BJ (cell line): ENCODE results near the gene KCNK13. TPM values are rescaled to one million over a fixed set of nuclear protein-coding genes. Genes with fewer than 3 reads are reported as not detected.

Source experiments
- CTCF ChIA-PET: fragments of 350-600 bp; formaldehyde crosslinking; extraction: SDS; loops from one replicate; lab custom pipeline; 2021; ENCODE audit warnings: antibody characterized with exemption, inconsistent platforms; lab: Yijun Ruan, JAX
- POLR2A ChIA-PET: fragments of 300-600 bp; sonication (Branson Sonifier 250); formaldehyde crosslinking; extraction: SDS; loops from one replicate; lab custom pipeline; 2021; ENCODE audit warnings: antibody characterized with exemption; lab: Charles Lee
- DNase-seq: peaks from one replicate; pipeline ENCODE4 v3.0.0-alpha.2; 2011; ENCODE audit warnings: low read depth
- H3K27me3 ChIP-seq: 2 replicates; pipeline ENCODE4 v1.6.0; 2011; ENCODE audit warnings: low read length; ENCODE audit not compliant: control insufficient read depth, insufficient read depth
- H3K36me3 ChIP-seq: 2 replicates; pipeline ENCODE4 v1.5.1; 2011; ENCODE audit warnings: low read length; ENCODE audit not compliant: control insufficient read depth, insufficient read depth
- H3K4me3 ChIP-seq: 2 replicates; pipeline ENCODE4 v1.5.1; 2011; ENCODE audit warnings: low read depth, mild to moderate bottlenecking, control low read depth, low read length
- polyA plus RNA-seq: library from polyadenylated mRNA; depleted of rRNA; stranded (reverse); fragments of >200 nt; gene quantifications from 2 replicates; pipeline ENCODE4 v1.2.3, GENCODE V29; 2011
- TF ChIP-seq, protein P1 (sequence below): IDR thresholded peaks from 2 replicates; pipeline ENCODE4 v1.5.1; 2011; ENCODE audit warnings: low read depth, mild to moderate bottlenecking, control low read depth, inconsistent platforms, low read length, moderate library complexity; ENCODE audit not compliant: insufficient read depth

Gene KCNK13
- polyA plus RNA-seq, 1 experiment: not detected

DNA sequence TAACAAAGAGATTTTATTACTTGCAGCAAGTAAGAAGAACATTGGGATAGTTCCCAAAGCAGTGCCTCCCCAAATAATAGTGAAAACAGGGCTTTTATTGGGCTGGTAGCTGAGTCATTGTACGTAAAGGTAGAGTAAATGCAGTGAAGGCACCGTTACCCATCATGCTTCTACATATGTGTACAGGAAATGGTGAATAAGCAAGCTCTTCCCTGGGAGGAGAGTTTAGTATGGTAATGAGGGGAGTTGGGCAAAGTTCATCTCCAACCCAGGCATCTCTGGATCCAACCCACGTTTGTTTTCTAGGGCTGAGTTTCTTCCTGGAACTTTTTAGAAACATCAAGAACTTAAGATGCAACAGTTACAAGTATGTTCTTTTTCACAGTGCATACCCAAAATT is 56.2 kb downstream of the KCNK13 start:
- Histone ChIP-seq H3K36me3 (no peaks in the 10 kb centered on the region), H3K4me3 (no peak overlapping the region), H3K27me3 (no peaks in the 10 kb centered on the region)
- no peak for DNase-seq
- TF ChIP-seq, protein P1, sequence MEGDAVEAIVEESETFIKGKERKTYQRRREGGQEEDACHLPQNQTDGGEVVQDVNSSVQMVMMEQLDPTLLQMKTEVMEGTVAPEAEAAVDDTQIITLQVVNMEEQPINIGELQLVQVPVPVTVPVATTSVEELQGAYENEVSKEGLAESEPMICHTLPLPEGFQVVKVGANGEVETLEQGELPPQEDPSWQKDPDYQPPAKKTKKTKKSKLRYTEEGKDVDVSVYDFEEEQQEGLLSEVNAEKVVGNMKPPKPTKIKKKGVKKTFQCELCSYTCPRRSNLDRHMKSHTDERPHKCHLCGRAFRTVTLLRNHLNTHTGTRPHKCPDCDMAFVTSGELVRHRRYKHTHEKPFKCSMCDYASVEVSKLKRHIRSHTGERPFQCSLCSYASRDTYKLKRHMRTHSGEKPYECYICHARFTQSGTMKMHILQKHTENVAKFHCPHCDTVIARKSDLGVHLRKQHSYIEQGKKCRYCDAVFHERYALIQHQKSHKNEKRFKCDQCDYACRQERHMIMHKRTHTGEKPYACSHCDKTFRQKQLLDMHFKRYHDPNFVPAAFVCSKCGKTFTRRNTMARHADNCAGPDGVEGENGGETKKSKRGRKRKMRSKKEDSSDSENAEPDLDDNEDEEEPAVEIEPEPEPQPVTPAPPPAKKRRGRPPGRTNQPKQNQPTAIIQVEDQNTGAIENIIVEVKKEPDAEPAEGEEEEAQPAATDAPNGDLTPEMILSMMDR: no peak
- ChIA-PET POLR2A (no interaction called here), CTCF (no interaction called here)

DNA sequence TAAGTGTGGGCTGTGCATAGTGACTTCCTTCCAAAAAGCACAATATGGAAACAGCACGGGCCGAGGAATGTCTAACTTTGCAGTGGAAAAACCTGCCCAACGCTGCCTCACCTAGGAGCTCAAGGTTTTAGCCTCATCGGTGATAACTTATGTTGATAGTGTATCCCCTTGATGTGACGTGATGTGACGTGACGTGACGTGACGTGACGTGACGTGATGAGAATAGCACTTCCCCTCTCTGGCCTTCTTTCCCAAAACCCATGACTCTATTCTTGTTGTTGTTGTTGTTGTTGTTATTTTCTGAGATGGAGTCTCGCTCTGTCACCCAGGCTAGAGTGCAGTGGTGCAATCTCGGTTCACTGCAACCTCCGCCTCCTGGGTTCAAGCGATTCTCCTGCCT is 64.5 kb downstream of the KCNK13 start:
- Histone ChIP-seq H3K27me3 (no peaks in the 10 kb centered on the region), H3K4me3 (no peak overlapping the region), H3K36me3 (no peaks in the 10 kb centered on the region)
- TF ChIP-seq, protein P1: no peak
- POLR2A ChIA-PET: no interaction called here
- no peak for DNase-seq
- CTCF ChIA-PET: no interaction called here

DNA sequence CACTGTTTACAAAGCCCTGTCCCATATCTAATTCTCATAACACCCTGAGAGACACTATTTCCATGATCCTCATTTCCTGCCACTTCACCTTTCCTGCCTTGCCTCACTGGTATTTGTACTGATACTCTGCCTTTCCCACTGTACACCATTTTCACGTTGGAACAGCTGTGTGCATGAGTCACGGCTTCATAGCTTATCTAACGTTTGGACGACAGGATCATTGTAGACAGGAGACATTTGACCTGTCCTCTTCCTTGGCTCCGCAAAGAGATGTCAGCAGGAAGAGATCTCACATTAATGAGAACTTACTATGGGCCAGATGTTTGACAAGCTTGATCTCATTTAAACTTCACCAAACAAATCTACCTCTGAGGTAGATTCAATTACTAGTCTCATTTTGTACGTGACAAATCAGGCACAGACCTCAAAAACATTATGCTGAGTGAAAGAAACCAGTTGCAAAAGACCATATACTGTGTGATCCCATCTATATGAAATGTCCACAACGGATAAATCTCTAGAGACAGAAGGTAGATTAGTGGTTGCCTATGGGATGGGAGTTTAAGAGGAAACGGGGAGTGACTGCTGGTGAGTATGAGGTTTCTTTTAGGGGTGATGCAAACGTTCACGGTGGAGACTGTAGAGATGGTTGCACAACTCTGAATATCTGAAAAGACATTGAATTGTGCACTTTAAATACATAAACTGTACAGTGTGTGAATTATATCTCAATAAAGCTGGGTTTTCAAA is 71.2 kb downstream of the KCNK13 start:
- TF ChIP-seq, protein P1: no peak
- CTCF ChIA-PET: no interaction called here
- no peaks in the 10 kb centered on the region for H3K27me3 ChIP-seq
- DNase-seq: no peak
- H3K36me3 ChIP-seq: no peaks in the 10 kb centered on the region
- POLR2A ChIA-PET: interaction anchor here (0.6 kb wide), 1 partner anchor 66 kb away, joined by 11 read pairs; no protein-coding TSS in a partner anchor
- H3K4me3 ChIP-seq: no peak overlapping the region

DNA sequence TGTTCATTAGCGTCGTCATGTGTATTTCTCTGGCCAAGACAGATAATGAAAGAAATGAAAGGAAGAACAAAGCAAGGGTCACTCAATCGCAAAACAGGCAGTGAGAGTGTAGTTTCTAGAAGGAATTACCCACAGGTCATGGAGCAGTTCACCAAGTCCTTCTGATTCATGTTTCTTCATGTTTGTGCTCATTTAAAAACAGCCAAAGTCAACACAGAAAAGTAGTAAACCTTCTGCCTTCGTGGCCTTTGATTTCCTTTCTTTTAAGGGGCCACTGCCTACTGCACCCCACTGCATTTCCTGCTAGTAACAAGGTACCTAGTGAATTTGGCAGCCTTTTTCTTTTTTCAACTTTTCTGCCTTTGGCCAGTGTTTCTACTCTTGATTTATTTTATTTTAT is 75.1 kb downstream of the KCNK13 start:
- POLR2A ChIA-PET: no interaction called here
- no peak for DNase-seq

DNA sequence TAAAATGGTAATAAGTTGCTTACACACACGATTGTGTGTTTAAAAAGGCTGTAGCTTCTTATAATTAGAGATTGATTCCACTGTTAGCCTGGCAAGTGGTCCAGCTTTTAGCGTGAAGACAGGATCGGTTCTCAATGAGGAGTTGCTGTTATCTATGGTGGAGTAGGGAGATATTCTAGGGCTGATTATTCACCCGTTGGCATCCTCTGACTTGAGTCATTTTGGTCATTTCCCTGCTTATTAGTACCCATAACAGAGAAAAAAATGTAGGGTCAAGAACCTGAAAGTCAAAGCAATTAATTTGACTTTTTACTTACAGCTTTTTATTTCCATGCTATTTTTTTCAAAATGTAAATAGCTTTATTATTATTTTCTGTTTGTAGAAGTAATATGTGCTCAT is 76.0 kb downstream of the KCNK13 start:
- Histone ChIP-seq H3K36me3 (no peaks in the 10 kb centered on the region), H3K4me3 (no peak overlapping the region), H3K27me3 (no peaks in the 10 kb centered on the region)
- DNase-seq: no peak
- TF ChIP-seq, protein P1: no peak
- ChIA-PET CTCF (no interaction called here), POLR2A (no interaction called here)

More for the DNA sequence above, 75.1 kb downstream of the KCNK13 start:
- Histone ChIP-seq H3K27me3 (no peaks in the 10 kb centered on the region), H3K4me3 (no peak overlapping the region), H3K36me3 (no peaks in the 10 kb centered on the region)
- TF ChIP-seq, protein P1: no peak
- CTCF ChIA-PET: no interaction called here
